A673 (cell line): ENCODE measurements around the gene CABS1. TPM values are rescaled to one million over a fixed set of nuclear protein-coding genes. Genes with fewer than 3 reads are reported as not detected.

Source experiments
- BruUV-seq: library from RNA; stranded (reverse); fragments of 400-500 nt; replicated peaks from 2 replicates; lab custom pipeline; 2021; lab: Mats Ljungman, UMichigan
- CTCF ChIA-PET: fragments of 300-600 bp; sonication (Branson Sonifier 250); formaldehyde crosslinking; loops from one replicate; lab custom pipeline; 2022; ENCODE audit warnings: antibody characterized with exemption; lab: Charles Lee
- POLR2A ChIA-PET: fragments of 300-600 bp; sonication (Branson Sonifier 250); formaldehyde crosslinking; loops from one replicate; lab custom pipeline; 2022; ENCODE audit warnings: antibody characterized with exemption; ENCODE audit not compliant: low non-redundant PET; lab: Charles Lee
- DNase-seq: peaks from one replicate; pipeline ENCODE4 v3.0.0-alpha.2; 2015; ENCODE audit warnings: low spot score
- H3K27ac ChIP-seq: fragments of 200-600 bp; sonication (generic); 2 replicates; pipeline ENCODE4 v1.5.1; 2016; ENCODE audit warnings: mixed run types, low read depth, mild to moderate bottlenecking, mixed read lengths, antibody characterized with exemption, low read length; ENCODE audit not compliant: poor library complexity, severe bottlenecking
- H3K27me3 ChIP-seq: fragments of 200-600 bp; sonication (generic); replicated peaks from 2 replicates; pipeline ENCODE4 v1.6.1; 2017; ENCODE audit warnings: mixed run types, low read depth, mild to moderate bottlenecking, mixed read lengths, antibody characterized with exemption, low read length; ENCODE audit not compliant: insufficient read depth, poor library complexity
- H3K36me3 ChIP-seq: fragments of 200-600 bp; sonication (generic); 2 replicates; pipeline ENCODE4 v1.6.1; 2016; ENCODE audit warnings: mixed run types, mild to moderate bottlenecking, mixed read lengths, antibody characterized with exemption, low read length; ENCODE audit not compliant: insufficient read depth, poor library complexity, severe bottlenecking
- H3K4me1 ChIP-seq: fragments of 200-600 bp; sonication (generic); 2 replicates; pipeline ENCODE4 v1.6.1; 2017; ENCODE audit warnings: mixed run types, mild to moderate bottlenecking, mixed read lengths, antibody characterized with exemption, low read length; ENCODE audit not compliant: insufficient read depth, poor library complexity, severe bottlenecking
- H3K4me3 ChIP-seq: fragments of 200-600 bp; sonication (generic); 2 replicates; pipeline ENCODE4 v1.5.1; 2016; ENCODE audit warnings: low read depth, mixed run types, mild to moderate bottlenecking, mixed read lengths, low read length; ENCODE audit not compliant: poor library complexity, severe bottlenecking
- H3K9me3 ChIP-seq: fragments of 200-600 bp; sonication (generic); 2 replicates; pipeline ENCODE4 v1.6.1; 2016; ENCODE audit warnings: mixed run types, low read depth, mild to moderate bottlenecking, mixed read lengths, antibody characterized with exemption, low read length; ENCODE audit not compliant: poor library complexity, severe bottlenecking
- EZH2 ChIP-seq: fragments of 200-600 bp; sonication (generic); IDR thresholded peaks from 2 replicates; pipeline ENCODE4 v1.6.1; 2017; ENCODE audit warnings: borderline replicate concordance, low read depth, mild to moderate bottlenecking, mixed read lengths, antibody characterized with exemption, low read length; ENCODE audit not compliant: poor library complexity, severe bottlenecking
- intact Hi-C: fragments of 100-400 bp; cut with micrococcal nuclease; formaldehyde crosslinking; loops from one replicate; pipeline ENCODE4 v1.10.0; 2022; ENCODE audit not compliant: unreplicated experiment
- total RNA-seq: library from RNA; stranded (reverse); gene quantifications from 2 replicates; pipeline ENCODE4 v1.2.3, GENCODE V29; 2021
- TF ChIP-seq, protein P1 (sequence below): fragments of 300-800, 200-600 bp; sonication (generic); conservative IDR thresholded peaks from 2 replicates; pipeline ENCODE4 v1.5.1; 2017; ENCODE audit warnings: low read depth, mild to moderate bottlenecking, antibody characterized with exemption, low read length, moderate library complexity, mixed read lengths

The CABS1 gene
- total RNA-seq, 1 experiment from 2014 or later, result not detected

DNA sequence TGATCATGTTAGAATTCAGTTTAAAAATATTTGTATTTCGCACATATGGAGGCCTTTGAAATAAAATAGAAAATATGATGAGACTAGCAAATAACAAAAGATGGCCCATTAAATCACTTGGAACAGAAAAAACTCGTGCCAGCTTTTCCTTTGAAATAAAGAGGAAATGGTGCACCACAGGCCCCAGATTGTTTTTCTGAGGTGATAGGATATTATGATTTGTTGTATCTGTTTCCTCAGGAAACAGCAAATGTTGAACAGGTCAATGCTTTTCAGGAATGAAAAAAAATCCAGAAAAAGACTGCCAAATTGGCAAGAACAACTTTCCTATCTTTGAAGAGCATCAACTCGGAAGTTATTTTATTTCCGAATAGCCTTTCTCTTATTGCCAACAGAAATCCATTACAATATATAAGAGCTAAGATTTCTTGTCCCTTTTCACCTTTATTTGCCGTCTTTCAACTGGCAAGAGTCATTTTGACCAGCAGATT is 48.0 kb downstream of the CABS1 start, which contains the start of gene SMR3B:
Gene SMR3B (plus strand): TSS at position 441 of the 491 bp plus-strand sequence. CDS start 1,380 bp downstream, outside the sequence.
- peak; percentile 52 for DNase-seq
- TF ChIP-seq, protein P1, sequence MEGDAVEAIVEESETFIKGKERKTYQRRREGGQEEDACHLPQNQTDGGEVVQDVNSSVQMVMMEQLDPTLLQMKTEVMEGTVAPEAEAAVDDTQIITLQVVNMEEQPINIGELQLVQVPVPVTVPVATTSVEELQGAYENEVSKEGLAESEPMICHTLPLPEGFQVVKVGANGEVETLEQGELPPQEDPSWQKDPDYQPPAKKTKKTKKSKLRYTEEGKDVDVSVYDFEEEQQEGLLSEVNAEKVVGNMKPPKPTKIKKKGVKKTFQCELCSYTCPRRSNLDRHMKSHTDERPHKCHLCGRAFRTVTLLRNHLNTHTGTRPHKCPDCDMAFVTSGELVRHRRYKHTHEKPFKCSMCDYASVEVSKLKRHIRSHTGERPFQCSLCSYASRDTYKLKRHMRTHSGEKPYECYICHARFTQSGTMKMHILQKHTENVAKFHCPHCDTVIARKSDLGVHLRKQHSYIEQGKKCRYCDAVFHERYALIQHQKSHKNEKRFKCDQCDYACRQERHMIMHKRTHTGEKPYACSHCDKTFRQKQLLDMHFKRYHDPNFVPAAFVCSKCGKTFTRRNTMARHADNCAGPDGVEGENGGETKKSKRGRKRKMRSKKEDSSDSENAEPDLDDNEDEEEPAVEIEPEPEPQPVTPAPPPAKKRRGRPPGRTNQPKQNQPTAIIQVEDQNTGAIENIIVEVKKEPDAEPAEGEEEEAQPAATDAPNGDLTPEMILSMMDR, result no peak
- TF ChIP-seq EZH2, result no peak
- intact Hi-C loops, result no loop called here
- H3K27ac ChIP-seq, result no peak within 1 kb of the TSS
- H3K9me3 ChIP-seq, result no peaks in the 10 kb centered on the region
- POLR2A ChIA-PET, result no interaction called here
- H3K36me3 ChIP-seq, result no peaks in the 10 kb centered on the region
- no peak within 1 kb of the TSS for H3K4me3 ChIP-seq
- BruUV-seq, result no TSS peak
- H3K4me1 ChIP-seq, result peaks cover 24% of the 10 kb centered on the region
- no peaks in the 10 kb centered on the region for H3K27me3 ChIP-seq
- CTCF ChIA-PET, result no interaction called here

Other genes with a start within 250 kb of the CABS1 start
- gene PRR27, start 180.7 kb upstream of the CABS1 start, total RNA-seq, result not detected in 2 replicates
- gene ODAM, start 139.3 kb upstream of the CABS1 start, total RNA-seq, result not detected in 2 replicates
- gene FDCSP, start 108.9 kb upstream of the CABS1 start, total RNA-seq, result not detected in 2 replicates
- not detected in 2 replicates for gene CSN3, start 92.4 kb upstream of the CABS1 start, total RNA-seq
- not detected in 2 replicates for gene SMR3A, start 25.8 kb downstream of the CABS1 start, total RNA-seq
- gene SMR3B, start 48.1 kb downstream of the CABS1 start, total RNA-seq, result 1.7 and 2.0 TPM in 2 replicates
- gene OPRPN, start 63.0 kb downstream of the CABS1 start, total RNA-seq, result not detected in 2 replicates
- gene MUC7, start 137.2 kb downstream of the CABS1 start, total RNA-seq, result not detected in 2 replicates
- not detected in 2 replicates for gene AMTN, start 183.6 kb downstream of the CABS1 start, total RNA-seq